NCI-H69 (cell line): Measurements from ENCODE around the gene SARDH.
A peak's percentile ranks its signal among the peaks of the same experiment; 100 is the strongest.

Source experiments
- DNase-seq: peaks from one replicate; lab custom pipeline; 2025; lab: John Stamatoyannopoulos, UW

Gene SARDH

DNA sequence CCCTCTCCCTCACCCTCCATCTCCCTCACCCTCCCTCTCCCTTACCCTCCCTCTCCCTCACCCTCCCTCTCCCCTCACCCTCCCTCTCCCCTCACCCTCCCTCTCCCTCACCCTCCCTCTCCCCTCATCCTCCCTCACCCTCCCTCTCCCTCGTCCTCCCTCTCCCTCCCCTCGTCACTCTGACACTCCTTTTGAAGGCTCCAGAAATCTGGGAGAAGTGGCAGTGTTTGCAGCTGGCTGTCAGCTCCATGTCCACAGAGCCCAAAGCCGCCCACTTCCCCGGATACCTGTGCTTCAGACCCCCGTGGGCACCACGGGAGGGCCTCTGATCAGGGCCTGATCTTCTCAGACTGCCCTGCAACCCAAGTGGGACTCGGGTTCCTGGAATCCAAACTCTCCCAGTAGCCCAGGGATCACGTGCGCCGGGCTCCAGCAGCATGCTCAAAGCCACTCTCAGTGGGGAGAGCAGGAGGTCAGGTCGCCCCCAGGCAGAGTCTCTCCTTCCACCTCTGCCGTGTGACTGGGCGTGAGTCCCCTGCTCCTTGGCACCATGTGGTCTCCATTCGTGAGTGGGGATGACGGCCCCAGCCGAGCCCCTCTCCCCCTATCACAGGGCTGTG lies 68.9 kb downstream of the SARDH start:
- no peak for DNase-seq

GRCh38 chr9:133667759-133668450 lies 70.2 kb downstream of the SARDH start:
- DNase-seq, result no peak

DNA sequence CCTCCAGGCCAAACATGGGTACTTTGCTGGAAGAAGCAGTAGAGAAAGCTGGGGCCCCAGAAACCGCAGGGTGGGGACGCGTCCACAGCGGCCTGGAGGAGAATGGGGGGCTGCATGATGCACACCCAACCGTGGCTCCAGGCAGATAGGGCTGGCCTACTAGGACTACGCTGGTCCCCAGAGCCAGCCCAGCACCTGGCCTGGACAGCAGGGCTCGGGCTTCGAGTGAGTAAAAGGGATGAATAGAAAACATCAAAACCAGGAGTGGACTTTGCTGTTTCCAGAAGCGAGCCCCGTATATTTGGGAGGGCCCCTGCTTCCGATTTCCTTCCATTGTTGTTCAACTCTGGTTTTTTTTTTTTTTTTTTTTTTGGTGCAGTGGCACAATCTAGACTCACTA lies 71.3 kb downstream of the SARDH start:
- DNase-seq, result no peak

DNA sequence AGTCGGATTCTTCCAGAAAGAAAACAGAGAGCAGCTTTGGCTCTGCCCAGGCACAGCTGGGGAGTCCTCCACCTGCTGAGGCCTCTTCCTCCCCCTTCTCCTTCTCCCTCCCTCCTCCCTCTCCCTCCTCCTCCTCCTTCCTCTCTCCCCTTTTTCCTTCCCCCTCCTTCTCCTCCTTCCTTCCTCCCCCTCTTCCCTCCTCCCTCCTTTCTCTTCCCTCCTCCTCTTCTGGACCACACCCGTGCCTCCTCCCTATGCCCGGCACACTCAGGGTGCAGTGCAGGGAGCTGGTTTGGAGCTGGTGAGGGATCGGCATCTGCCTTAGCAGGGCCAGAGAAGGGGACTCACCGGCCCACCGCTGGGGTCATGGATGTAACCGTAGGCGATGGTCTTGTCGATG lies 71.8 kb downstream of the SARDH start:
- DNase-seq, result no peak

GRCh38 chr9:133665535-133665934 lies 72.6 kb downstream of the SARDH start:
- no peak for DNase-seq

DNA sequence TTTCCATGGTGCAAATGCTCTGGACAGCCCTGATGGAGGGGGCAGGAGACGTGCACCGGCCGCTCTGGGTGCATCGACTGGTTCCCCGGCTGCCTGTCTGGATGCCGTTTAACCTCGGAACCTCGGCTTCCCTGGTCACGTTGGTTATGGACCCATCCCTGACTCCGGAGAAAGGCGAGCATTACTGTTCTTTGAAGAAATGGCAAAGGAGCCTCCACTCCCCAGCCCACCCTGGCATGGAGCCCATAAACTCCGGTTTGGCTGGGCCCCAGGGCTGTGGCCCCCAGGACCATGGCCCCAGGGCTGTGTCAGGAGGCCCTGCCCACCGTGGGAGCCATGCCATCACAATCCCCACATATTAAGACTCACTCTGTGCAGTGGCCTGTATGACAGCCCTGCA lies 73.1 kb downstream of the SARDH start:
- DNase-seq, result no peak

- DNase-seq, result peak; percentile 82
Observed at GRCh38 chr9:133664173-133665050, 73.7 kb downstream of the SARDH start.

DNA sequence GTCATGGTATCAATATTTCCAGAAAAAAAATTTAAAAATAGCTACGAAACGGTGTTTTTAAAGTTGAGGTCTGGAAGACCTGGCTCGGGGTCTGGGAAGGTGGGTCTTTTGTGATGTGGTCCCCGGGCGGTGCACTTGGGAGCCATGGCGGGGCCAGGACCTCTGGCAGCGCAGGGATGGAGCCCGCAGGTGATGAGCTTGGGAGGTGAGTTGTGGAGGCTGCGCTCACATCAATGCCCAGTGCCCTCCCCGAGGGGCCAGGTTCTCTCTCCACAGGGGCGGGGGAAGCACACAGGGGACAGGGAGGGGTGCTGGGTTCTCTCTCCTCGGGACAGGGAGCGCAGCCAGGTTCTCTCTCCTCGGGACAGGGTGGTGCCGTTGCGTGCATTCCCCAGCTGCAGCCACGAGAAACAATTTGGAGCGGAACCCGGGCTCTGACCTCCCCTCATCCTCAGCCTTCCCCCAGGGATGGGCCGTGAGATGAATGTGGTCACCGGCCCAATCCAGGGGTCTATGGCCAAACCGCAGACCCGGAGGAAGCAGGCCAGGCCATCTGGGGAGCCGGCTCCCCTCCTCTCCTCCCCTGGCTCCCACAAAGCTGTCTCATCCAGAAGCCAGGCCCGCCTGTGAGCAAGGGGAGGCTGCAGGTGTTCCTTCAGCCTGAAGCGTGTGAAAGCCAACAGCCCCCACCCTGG lies 76.2 kb downstream of the SARDH start:
- DNase-seq, result no peak

- DNase-seq, result no peak
Observed at GRCh38 chr9:133659516-133659915, 78.6 kb downstream of the SARDH start.

- peak; percentile 94 for DNase-seq
Observed at GRCh38 chr9:133658442-133659431, 79.4 kb downstream of the SARDH start.

DNA sequence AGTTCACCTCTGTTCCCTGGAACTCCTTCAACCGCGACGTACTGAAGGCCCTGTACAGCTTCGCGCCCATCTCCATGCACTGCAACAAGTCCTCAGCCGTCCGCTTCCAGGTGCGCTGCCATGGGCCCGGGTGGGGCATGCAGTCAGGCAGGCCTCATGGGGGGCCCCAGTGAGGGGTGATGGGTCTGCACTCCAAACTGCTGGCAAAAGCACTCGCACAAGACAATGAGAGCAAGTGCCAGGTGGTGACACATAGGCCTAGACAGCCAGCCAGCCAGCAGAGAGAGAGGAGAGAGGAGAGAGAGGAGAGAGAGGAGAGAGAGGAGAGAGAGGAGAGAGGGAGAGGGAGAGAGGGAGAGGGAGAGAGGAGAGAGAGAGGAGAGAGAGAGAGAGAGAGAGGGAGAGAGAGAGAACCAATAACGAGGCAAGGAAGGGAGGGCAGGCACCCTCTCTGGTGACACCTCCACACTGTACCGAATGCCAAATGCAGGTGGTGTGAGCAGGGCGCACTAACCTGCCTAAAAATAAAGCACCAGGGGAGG lies 81.0 kb downstream of the SARDH start:
- DNase-seq, result peak; percentile 79

DNA sequence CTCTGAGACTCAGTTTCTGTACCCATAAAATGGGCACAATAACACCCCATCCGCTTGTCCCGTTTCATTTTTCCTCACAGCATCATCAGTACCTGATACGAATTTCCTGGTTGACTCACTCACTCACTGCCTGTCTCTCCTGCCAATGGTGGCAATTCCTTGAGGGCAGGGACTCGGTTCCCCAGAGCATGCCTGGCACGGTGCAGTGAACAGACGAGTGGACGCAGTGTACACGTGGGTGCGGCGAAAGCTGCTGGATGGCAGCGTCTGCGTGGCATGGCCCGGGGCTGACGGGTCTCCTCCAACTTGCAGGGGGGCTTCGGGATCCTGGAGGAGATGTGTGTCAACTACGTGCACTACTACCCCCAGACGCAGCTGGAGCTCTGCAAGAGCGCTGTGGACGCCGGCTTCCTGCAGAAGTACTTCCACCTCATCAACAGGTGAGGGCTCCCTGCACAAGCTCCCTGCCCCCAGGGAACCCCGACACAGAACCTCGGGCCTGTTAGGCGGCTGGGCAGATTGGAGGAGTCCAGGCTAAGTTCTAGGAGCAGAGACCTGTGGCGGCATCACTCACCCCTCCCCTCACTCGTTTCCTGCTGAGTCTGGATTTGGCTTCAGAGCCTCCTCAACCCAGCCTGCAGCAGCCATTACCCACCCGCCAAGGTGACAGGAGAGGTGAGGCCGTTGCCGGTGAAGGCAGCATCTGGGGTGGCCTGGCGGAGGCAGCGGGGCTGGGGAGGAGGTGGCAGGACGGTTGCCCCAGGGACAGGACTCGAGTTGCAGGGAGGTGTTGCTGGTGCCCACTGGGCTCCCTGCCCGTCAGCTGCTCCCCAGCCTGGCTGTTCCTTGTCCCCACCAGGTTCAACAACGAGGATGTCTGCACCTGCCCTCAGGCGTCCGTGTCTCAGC lies 81.7 kb downstream of the SARDH start:
- DNase-seq, result peak; percentile 79

GRCh38 chr9:133655701-133656100 lies 82.5 kb downstream of the SARDH start:
- no peak for DNase-seq

GRCh38 chr9:133654736-133655657 lies 83.2 kb downstream of the SARDH start:
- peak; percentile 41 for DNase-seq

- peak; percentile 34 for DNase-seq
Observed at GRCh38 chr9:133653638-133654037, 84.5 kb downstream of the SARDH start.

GRCh38 chr9:133650026-133650425 lies 88.1 kb downstream of the SARDH start:
- DNase-seq, result no peak

DNA sequence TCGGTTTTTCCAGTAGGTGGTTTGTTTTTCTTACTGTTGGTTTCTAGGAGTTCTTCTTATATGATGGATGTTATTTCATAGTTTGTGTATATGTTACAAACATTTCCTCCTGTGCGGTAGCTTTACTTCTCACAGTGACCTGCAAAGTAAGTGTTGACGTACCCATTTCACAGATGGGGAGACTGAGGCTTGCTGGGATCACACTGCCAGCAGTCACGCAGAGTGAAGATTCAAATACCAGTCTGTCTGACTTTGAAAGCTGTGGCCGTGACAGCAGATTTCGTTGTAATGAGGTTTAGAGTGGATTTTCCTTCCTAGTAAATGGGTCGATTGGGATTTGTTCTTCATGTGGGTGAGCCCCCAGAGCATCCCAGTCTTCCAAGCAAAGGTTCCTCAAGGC lies 89.0 kb downstream of the SARDH start:
- no peak for DNase-seq

GRCh38 chr9:133647765-133648469 lies 90.2 kb downstream of the SARDH start:
- no peak for DNase-seq
